GM18498 (cell line): ENCODE data around the gene IRS2.
A peak's percentile ranks its signal among the peaks of the same experiment; 100 is the strongest.

Experiments used
- ATAC-seq: cut with Tn5 transposase; IDR thresholded peaks from one replicate; pipeline ENCODE4 v1.9.1; 2021; ENCODE audit warnings: mild to moderate bottlenecking, moderate library complexity; ENCODE audit not compliant: unreplicated experiment

Gene IRS2

GRCh38 chr13:109761695-109762094 is 24.7 kb downstream of the IRS2 start:
- no peak for ATAC-seq

DNA sequence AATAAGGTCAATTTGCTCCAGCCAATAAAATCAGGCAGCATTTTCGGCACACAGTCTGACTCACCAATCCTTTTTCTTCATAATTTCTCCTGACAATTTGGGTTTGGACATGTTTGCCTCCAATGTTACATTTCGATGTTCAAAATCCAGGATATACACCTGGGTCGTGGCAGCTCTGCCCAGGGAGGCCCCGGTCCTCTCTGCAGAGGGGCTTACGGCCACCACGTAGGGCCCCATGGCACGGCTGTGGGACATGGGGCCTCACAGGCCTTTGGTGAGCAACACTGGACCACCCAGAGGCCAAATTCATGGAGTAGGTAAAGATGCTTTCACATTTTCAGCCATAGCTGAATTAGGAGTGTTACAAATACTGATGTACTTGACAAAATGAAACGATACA is 25.4 kb downstream of the IRS2 start:
- no peak for ATAC-seq

GRCh38 chr13:109760402-109760801 is 26.0 kb downstream of the IRS2 start:
- ATAC-seq, result no peak

DNA sequence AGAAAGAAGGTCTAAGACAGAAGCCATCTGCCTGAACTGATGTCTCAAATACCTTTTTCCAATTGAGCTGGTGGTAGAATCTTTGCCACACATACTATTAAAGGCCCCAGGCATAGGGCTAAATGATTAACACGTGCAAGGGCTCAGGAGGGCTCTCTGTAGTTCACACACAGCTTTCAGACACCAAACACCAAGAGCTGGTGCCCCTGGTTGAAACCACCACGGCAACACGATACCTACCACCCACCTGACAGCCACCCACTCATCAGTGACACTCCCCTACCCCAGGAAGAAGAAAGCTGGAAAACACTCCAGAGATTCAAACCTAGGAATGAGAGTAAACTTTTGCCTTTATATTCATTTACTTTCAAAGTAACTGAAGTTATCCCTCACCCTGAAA is 26.8 kb downstream of the IRS2 start:
- no peak for ATAC-seq

- ATAC-seq, result no peak
These were observed 27.4 kb downstream of the IRS2 start for GRCh38 chr13:109758937-109759480.

GRCh38 chr13:109756778-109757177 is 29.6 kb downstream of the IRS2 start:
- no peak for ATAC-seq

- no peak for ATAC-seq
These were observed 30.4 kb downstream of the IRS2 start for GRCh38 chr13:109755997-109756396.

DNA sequence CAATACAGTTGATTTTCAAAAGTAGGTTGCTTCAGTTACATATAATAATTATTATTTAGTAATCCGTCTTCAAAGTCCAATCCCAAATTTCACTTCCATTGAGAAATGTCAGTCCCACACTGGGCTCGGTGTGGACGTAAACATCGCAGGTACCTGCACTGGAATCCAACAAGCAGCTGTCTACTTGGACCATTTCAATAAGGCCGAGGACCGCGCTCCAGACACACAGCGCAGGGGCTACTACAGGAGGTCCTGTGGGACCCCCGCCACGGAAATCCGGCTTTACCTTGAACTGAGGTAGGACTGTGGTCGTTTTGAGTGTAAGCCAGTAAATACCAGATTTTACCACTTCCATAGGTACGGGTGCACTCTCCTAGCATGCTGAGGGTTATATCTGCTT is 30.8 kb downstream of the IRS2 start:
- ATAC-seq, result no peak

DNA sequence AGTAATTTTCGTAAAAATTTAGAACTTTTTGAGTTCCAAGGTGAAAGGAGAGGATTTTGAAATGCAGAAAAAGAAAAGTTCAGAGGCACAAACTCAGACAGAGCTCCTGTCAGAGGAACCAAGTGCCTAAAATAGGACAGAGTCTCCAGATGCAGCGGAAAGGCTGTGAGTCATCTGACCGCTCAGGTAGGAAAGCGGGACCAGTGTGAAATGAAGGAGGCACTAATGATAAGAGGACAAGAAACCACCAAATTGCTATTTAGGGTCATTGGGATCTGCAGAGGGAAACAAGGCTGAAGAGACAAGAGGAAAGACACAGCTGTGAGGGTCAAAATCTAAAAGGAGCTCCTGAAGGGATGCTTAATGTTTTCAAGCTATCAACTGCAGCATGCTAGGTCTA is 34.9 kb downstream of the IRS2 start:
- ATAC-seq, result no peak

GRCh38 chr13:109750221-109750775 is 36.1 kb downstream of the IRS2 start:
- ATAC-seq, result no peak

GRCh38 chr13:109749365-109749764 is 37.0 kb downstream of the IRS2 start:
- no peak for ATAC-seq

- no peak for ATAC-seq
These were observed 37.7 kb downstream of the IRS2 start for GRCh38 chr13:109748677-109749076.

GRCh38 chr13:109747524-109747923 is 38.9 kb downstream of the IRS2 start:
- ATAC-seq, result no peak

- ATAC-seq, result no peak
These were observed 40.0 kb downstream of the IRS2 start for GRCh38 chr13:109746364-109746763.

DNA sequence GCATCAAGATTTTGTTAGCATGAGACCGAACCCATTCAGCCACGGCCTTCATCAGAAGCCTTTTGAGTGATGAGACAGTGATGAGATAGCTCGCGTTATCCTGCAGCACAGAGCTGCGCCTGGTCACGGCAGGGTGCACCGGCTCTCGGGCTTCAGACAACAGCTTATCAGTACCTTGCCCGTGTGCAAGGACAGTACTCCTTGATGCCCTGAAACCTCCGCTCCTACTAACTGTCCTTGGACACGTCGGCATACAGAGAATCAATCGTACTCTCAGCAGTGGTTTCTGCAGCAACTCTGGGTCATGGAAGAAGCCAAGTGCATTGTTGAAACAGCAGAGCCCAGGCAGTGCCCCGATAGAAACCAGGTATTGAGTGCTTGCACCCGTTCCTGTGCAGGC is 40.7 kb downstream of the IRS2 start:
- no peak for ATAC-seq

GRCh38 chr13:109745060-109745459 is 41.3 kb downstream of the IRS2 start:
- ATAC-seq, result no peak

- no peak for ATAC-seq
These were observed 41.8 kb downstream of the IRS2 start for GRCh38 chr13:109744512-109745051.

- ATAC-seq, result peak; percentile 84
These were observed 42.5 kb downstream of the IRS2 start for GRCh38 chr13:109743706-109744453.

DNA sequence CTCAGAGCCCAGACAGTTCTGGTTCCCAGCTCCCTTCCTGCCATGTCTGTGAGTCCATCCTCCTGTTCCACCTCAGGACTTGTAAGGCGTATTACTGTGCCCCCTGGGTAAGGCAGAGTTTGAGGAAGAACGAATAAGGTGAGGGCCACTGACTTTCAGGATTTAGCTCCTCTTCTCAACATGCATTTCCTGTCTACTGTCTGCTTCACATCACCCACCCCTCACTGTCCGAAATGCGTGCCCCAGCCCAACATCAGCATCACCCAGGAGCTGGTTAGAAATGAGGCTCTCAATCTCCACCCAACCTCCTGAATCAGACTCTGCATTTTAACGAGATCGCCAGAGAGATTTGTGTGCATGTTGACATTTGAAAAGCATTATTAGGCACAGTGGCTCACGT is 44.4 kb downstream of the IRS2 start:
- ATAC-seq, result no peak

- no peak for ATAC-seq
These were observed 45.7 kb downstream of the IRS2 start for GRCh38 chr13:109740721-109741120.

- no peak for ATAC-seq
These were observed 46.3 kb downstream of the IRS2 start for GRCh38 chr13:109740121-109740520.

DNA sequence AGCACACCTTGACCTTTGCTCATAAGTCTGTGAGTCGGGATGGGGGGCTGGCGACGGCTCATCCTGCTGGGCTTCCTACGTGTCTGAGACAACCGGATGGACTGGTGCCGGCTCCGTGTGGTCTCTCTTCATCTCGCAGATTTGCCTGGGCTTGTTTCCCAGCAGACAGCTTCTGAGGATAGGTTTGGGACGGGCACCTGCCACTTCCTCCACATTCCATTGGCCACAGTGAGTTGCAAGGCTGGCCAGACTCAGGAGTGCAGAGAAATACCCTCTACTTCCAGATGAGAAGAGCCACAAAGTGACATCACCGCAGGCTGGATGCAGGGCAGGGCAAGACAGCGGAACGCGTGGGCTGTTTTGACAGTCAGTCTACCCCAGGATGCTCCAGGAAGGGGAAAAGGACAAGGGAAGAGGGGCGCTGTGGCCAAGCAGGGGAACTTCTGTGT is 48.1 kb downstream of the IRS2 start:
- ATAC-seq, result no peak
